ENCODE measurements around the gene CLMN.
"Not testable (repeated sequence)": the region's sequence is repeated elsewhere in the genome, so short reads cannot be mapped to it uniquely, and the experiment has no call there.

- TF ChIP-seq, protein P1, sequence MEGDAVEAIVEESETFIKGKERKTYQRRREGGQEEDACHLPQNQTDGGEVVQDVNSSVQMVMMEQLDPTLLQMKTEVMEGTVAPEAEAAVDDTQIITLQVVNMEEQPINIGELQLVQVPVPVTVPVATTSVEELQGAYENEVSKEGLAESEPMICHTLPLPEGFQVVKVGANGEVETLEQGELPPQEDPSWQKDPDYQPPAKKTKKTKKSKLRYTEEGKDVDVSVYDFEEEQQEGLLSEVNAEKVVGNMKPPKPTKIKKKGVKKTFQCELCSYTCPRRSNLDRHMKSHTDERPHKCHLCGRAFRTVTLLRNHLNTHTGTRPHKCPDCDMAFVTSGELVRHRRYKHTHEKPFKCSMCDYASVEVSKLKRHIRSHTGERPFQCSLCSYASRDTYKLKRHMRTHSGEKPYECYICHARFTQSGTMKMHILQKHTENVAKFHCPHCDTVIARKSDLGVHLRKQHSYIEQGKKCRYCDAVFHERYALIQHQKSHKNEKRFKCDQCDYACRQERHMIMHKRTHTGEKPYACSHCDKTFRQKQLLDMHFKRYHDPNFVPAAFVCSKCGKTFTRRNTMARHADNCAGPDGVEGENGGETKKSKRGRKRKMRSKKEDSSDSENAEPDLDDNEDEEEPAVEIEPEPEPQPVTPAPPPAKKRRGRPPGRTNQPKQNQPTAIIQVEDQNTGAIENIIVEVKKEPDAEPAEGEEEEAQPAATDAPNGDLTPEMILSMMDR (IDR thresholded peaks at IDR 0.05) = not testable (repeated sequence)
- not testable (repeated sequence) for TF ChIP-seq EP300, POLR2AphosphoS5 (IDR thresholded peaks at IDR 0.05)
These were observed 36.7 kb downstream of the CLMN start for GRCh38 chr14:95282986-95283380.

Measured in esophagus muscularis mucosa (tissue), 4 donors.